Progenitor cell of endocrine pancreas (in vitro differentiated cells): ENCODE measurements around the gene PRDX6. TPM values are rescaled to one million over a fixed set of nuclear protein-coding genes. Genes with fewer than 3 reads are reported as not detected.

Experiments used
- DNase-seq: peaks from one replicate; pipeline ENCODE4 v3.0.0; 2021; ENCODE audit warnings: low spot score; ENCODE audit not compliant: unreplicated experiment
- H3K27ac Mint-ChIP-seq: 2 replicates; pipeline ENCODE4 v1.8.0; 2021; ENCODE audit warnings: mild to moderate bottlenecking, moderate library complexity, mixed read lengths
- H3K27me3 Mint-ChIP-seq: 2 replicates; pipeline ENCODE4 v1.8.0; 2021; ENCODE audit warnings: mixed read lengths
- H3K36me3 Mint-ChIP-seq: 2 replicates; pipeline ENCODE4 v1.8.0; 2022; ENCODE audit warnings: mixed read lengths; ENCODE audit not compliant: insufficient read depth
- H3K4me1 Mint-ChIP-seq: 2 replicates; pipeline ENCODE4 v1.8.0; 2021; ENCODE audit warnings: low read depth, mixed read lengths
- H3K4me3 Mint-ChIP-seq: 2 replicates; pipeline ENCODE4 v1.8.0; 2021; ENCODE audit warnings: low read depth, mild to moderate bottlenecking, moderate library complexity, mixed read lengths
- H3K9me3 Mint-ChIP-seq: 2 replicates; pipeline ENCODE4 v1.8.0; 2021; ENCODE audit warnings: low read depth, mixed read lengths
- total RNA-seq: library from RNA; stranded (reverse); gene quantifications from 2 replicates; pipeline ENCODE4 v1.2.1, GENCODE V29; 2021
- TF ChIP-seq, protein P1 (sequence below): fragments of 200-600 bp; sonication (generic); IDR thresholded peaks from one replicate; pipeline ENCODE4 v1.5.0; 2021; ENCODE audit warnings: antibody characterized with exemption, mild to moderate bottlenecking; ENCODE audit not compliant: unreplicated experiment

Gene PRDX6
- total RNA-seq, 1 donor from 2014 or later: 258 TPM

DNA sequence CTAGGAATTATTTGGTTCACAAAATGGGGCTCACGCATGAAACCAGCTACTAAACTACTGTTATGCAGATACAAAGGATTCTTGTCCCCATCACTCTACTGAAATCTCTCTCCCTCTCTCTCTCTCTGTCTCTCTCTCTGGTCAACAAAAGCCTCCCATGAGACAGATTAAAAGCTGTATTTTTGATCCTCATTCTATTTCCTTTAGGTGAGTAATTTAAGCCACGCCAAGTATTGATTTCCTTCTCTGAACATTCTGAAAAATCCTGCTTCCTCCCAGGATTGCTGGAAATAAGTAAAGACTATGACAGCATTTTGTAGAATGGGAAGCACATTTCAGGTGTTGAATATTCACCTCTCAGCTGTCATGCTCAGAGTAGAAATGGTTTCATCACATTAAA is 43.7 kb downstream of the PRDX6 start:
- H3K27me3 Mint-ChIP-seq: no peaks in the 10 kb centered on the region
- no peak overlapping the region for H3K27ac Mint-ChIP-seq
- H3K36me3 Mint-ChIP-seq: no peaks in the 10 kb centered on the region
- TF ChIP-seq, protein P1, sequence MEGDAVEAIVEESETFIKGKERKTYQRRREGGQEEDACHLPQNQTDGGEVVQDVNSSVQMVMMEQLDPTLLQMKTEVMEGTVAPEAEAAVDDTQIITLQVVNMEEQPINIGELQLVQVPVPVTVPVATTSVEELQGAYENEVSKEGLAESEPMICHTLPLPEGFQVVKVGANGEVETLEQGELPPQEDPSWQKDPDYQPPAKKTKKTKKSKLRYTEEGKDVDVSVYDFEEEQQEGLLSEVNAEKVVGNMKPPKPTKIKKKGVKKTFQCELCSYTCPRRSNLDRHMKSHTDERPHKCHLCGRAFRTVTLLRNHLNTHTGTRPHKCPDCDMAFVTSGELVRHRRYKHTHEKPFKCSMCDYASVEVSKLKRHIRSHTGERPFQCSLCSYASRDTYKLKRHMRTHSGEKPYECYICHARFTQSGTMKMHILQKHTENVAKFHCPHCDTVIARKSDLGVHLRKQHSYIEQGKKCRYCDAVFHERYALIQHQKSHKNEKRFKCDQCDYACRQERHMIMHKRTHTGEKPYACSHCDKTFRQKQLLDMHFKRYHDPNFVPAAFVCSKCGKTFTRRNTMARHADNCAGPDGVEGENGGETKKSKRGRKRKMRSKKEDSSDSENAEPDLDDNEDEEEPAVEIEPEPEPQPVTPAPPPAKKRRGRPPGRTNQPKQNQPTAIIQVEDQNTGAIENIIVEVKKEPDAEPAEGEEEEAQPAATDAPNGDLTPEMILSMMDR: no peak
- no peak for DNase-seq
- no peak overlapping the region for H3K4me3 Mint-ChIP-seq
- H3K9me3 Mint-ChIP-seq: no peaks in the 10 kb centered on the region
- H3K4me1 Mint-ChIP-seq: peaks cover 4% of the 10 kb centered on the region

- no peak overlapping the region for H3K27ac Mint-ChIP-seq
- no peak for DNase-seq
- H3K36me3 Mint-ChIP-seq: no peaks in the 10 kb centered on the region
- no peaks in the 10 kb centered on the region for H3K27me3 Mint-ChIP-seq
- H3K9me3 Mint-ChIP-seq: no peaks in the 10 kb centered on the region
- no peak overlapping the region for H3K4me3 Mint-ChIP-seq
- H3K4me1 Mint-ChIP-seq: peaks cover 5% of the 10 kb centered on the region
- TF ChIP-seq, protein P1: no peak
Measured at GRCh38 chr1:173523329-173523728, 46.2 kb downstream of the PRDX6 start.

- TF ChIP-seq, protein P1: no peak
- Mint-ChIP-seq H3K36me3 (no peaks in the 10 kb centered on the region), H3K27me3 (no peaks in the 10 kb centered on the region), H3K4me1 (peaks cover 10% of the 10 kb centered on the region), H3K27ac (no peak overlapping the region), H3K4me3 (no peak overlapping the region), H3K9me3 (no peaks in the 10 kb centered on the region)
- DNase-seq: no peak
Measured at GRCh38 chr1:173525926-173526325, 48.8 kb downstream of the PRDX6 start.

DNA sequence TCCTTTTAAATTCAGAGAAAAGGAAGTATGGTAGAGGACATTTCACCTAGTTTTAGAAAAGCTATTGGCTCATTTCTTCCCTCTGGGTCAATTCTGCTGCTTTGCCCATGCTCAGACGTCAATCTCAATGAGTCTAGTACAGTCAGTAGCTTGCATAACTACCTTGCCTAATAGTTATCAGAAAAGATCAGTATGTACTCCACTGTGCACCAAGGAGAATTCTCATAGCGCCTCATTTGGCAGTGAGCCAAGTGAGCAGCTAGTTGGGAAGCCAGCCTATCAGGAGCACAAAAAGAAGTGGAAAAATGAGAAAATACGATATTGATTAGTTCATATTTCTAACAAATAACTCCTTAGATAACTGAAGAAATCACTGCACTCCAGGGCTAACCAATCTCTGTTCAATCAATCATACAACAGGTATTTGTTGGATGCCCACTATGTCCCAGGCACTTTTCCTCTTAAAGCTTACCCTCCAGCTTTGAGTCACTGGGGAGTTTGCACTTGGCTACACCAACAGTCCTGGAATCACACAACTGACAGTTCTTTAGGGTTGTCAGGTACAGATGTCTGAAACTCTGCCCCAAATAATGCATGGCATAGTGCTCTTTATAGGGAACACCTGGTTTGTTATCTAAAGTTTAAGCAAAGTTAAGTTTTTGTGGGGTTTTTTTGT is 50.2 kb downstream of the PRDX6 start:
- Mint-ChIP-seq H3K27me3 (no peaks in the 10 kb centered on the region), H3K27ac (no peak overlapping the region), H3K36me3 (no peaks in the 10 kb centered on the region), H3K4me1 (peaks cover 9% of the 10 kb centered on the region), H3K9me3 (no peaks in the 10 kb centered on the region), H3K4me3 (no peak overlapping the region)
- no peak for DNase-seq
- TF ChIP-seq, protein P1: no peak

DNA sequence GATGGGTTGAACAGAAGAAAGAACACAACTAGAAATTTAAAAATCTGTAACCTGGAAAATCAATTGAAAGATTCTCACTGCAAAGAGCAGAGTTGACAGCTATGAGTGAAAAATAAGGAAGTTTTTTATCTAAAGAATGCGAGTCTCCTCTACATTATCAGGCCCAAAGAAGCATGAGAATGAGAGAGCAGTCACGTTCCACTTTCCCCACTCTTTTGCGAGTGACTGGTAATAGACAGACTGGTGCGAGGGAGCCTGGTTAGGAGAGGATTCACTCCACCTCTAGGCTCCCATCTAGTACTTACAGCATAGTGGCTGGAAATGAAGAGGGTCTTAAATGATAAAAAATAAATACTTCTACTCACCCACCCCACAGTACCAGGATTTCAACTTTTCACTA is 52.0 kb downstream of the PRDX6 start:
- no peaks in the 10 kb centered on the region for H3K27me3 Mint-ChIP-seq
- no peak overlapping the region for H3K4me3 Mint-ChIP-seq
- H3K27ac Mint-ChIP-seq: no peak overlapping the region
- DNase-seq: no peak
- TF ChIP-seq, protein P1: no peak
- no peaks in the 10 kb centered on the region for H3K9me3 Mint-ChIP-seq
- H3K4me1 Mint-ChIP-seq: peaks cover 9% of the 10 kb centered on the region
- no peaks in the 10 kb centered on the region for H3K36me3 Mint-ChIP-seq
